Parathyroid adenoma (tissue), 2 donors: ENCODE results near the gene KLRF2.
"Not testable (repeated sequence)": the region's sequence is repeated elsewhere in the genome, so short reads cannot be mapped to it uniquely, and the experiment has no call there.

ENCODE experiments used
- H2AFZ ChIP-seq: fragments of 300-600 bp; sonication (generic); one replicate; pipeline ENCODE4 v1.7.0; 2017; ENCODE audit warnings: antibody characterized with exemption, mild to moderate bottlenecking
- H3K27ac ChIP-seq: fragments of 300-600 bp; sonication (generic); one replicate; pipeline ENCODE4 v1.7.0; 2017
- H3K27me3 ChIP-seq: fragments of 300-600 bp; sonication (generic); one replicate; pipeline ENCODE4 v1.7.0; 2017; ENCODE audit warnings: low read length; ENCODE audit not compliant: control insufficient read depth, insufficient read depth
- H3K36me3 ChIP-seq: fragments of 300-600 bp; sonication (generic); one replicate; pipeline ENCODE4 v1.7.0; 2017; ENCODE audit warnings: low read length; ENCODE audit not compliant: control insufficient read depth, insufficient read depth
- H3K4me1 ChIP-seq: fragments of 300-600 bp; sonication (generic); one replicate; pipeline ENCODE4 v1.7.0; 2017; ENCODE audit warnings: control low read depth
- H3K4me2 ChIP-seq: fragments of 300-600 bp; sonication (generic); one replicate; pipeline ENCODE4 v1.7.0; 2017; ENCODE audit warnings: low read length
- H3K4me3 ChIP-seq: fragments of 300-600 bp; sonication (generic); one replicate; pipeline ENCODE4 v1.7.0; 2017; ENCODE audit warnings: low read depth, low read length
- H3K79me2 ChIP-seq: fragments of 300-600 bp; sonication (generic); one replicate; pipeline ENCODE4 v1.7.0; 2017; ENCODE audit warnings: control low read depth
- H3K9ac ChIP-seq: fragments of 300-600 bp; sonication (generic); one replicate; pipeline ENCODE4 v1.7.0; 2017; ENCODE audit warnings: mild to moderate bottlenecking
- H3K9me3 ChIP-seq: fragments of 300-600 bp; sonication (generic); one replicate; pipeline ENCODE4 v1.7.0; 2017; ENCODE audit warnings: low read length; ENCODE audit not compliant: control insufficient read depth
- CTCF ChIP-seq: fragments of 300-600 bp; sonication (generic); IDR thresholded peaks from one replicate; pipeline ENCODE4 v1.7.0; 2017; ENCODE audit warnings: antibody characterized with exemption, mild to moderate bottlenecking
- donor health status: primary hyperparathyroidism.

Gene KLRF2

GRCh38 chr12:9872742-9873141 is 8.5 kb upstream of the KLRF2 start:
- Histone ChIP-seq H3K4me2 (no peak overlapping the region), H2AFZ (no peak overlapping the region), H3K27ac (no peak overlapping the region), H3K79me2 (no peaks in the 10 kb centered on the region), H3K36me3 (no peaks in the 10 kb centered on the region), H3K4me1 (no peaks in the 10 kb centered on the region), H3K4me3 (no peak overlapping the region), H3K27me3 (no peaks in the 10 kb centered on the region), H3K9ac (no peak overlapping the region), H3K9me3 (no peaks in the 10 kb centered on the region)
- TF ChIP-seq CTCF = no peak

GRCh38 chr12:9876120-9876519 is 5.2 kb upstream of the KLRF2 start:
- H3K4me3 ChIP-seq, H3K27ac ChIP-seq, H3K36me3 ChIP-seq, H3K4me2 ChIP-seq, H2AFZ ChIP-seq, H3K79me2 ChIP-seq, H3K4me1 ChIP-seq, H3K27me3 ChIP-seq, H3K9ac ChIP-seq, H3K9me3 ChIP-seq: not testable (repeated sequence)

- H3K9me3 ChIP-seq = no peaks in the 10 kb centered on the region
- no peak overlapping the region for H2AFZ ChIP-seq
- H3K36me3 ChIP-seq = no peaks in the 10 kb centered on the region
These were observed 684 bp upstream of the KLRF2 start for GRCh38 chr12:9880532-9881078.

GRCh38 chr12:9881988-9882387 is 699 bp downstream of the KLRF2 start:
- Histone ChIP-seq H3K27me3 (no peaks in the 10 kb centered on the region), H2AFZ (no peak overlapping the region), H3K36me3 (no peaks in the 10 kb centered on the region), H3K4me2 (no peak overlapping the region), H3K79me2 (no peaks in the 10 kb centered on the region), H3K27ac (no peak overlapping the region), H3K4me3 (no peak overlapping the region), H3K9ac (no peak overlapping the region), H3K4me1 (no peaks in the 10 kb centered on the region), H3K9me3 (no peaks in the 10 kb centered on the region)
- TF ChIP-seq CTCF = no peak

More at GRCh38 chr12:9880532-9881078, 684 bp upstream of the KLRF2 start:
- Histone ChIP-seq H3K79me2 (no peaks in the 10 kb centered on the region), H3K27me3 (no peaks in the 10 kb centered on the region), H3K4me1 (no peaks in the 10 kb centered on the region), H3K4me3 (no peak overlapping the region), H3K27ac (no peak overlapping the region), H3K4me2 (no peak overlapping the region), H3K9ac (no peak overlapping the region)
- no peak for TF ChIP-seq CTCF

GRCh38 chr12:9883175-9883574 is 1.9 kb downstream of the KLRF2 start:
- H3K27me3 ChIP-seq = no peaks in the 10 kb centered on the region
- H3K27ac ChIP-seq = no peak overlapping the region
- no peak overlapping the region for H2AFZ ChIP-seq
- no peak overlapping the region for H3K4me3 ChIP-seq
- H3K79me2 ChIP-seq = no peaks in the 10 kb centered on the region
- no peak overlapping the region for H3K4me2 ChIP-seq
- no peak for TF ChIP-seq CTCF
- no peaks in the 10 kb centered on the region for H3K9me3 ChIP-seq
- no peak overlapping the region for H3K9ac ChIP-seq
- H3K36me3 ChIP-seq = no peaks in the 10 kb centered on the region
- H3K4me1 ChIP-seq = no peaks in the 10 kb centered on the region
